ENCODE measurements around the gene NLGN3. TPM values are rescaled to one million over a fixed set of nuclear protein-coding genes. Genes with fewer than 3 reads are reported as not detected.

The NLGN3 gene
- total RNA-seq, 1 experiment from 2014 or later, result 2.1 TPM

- peak; percentile 30 for DNase-seq
- TF ChIP-seq, protein P1, sequence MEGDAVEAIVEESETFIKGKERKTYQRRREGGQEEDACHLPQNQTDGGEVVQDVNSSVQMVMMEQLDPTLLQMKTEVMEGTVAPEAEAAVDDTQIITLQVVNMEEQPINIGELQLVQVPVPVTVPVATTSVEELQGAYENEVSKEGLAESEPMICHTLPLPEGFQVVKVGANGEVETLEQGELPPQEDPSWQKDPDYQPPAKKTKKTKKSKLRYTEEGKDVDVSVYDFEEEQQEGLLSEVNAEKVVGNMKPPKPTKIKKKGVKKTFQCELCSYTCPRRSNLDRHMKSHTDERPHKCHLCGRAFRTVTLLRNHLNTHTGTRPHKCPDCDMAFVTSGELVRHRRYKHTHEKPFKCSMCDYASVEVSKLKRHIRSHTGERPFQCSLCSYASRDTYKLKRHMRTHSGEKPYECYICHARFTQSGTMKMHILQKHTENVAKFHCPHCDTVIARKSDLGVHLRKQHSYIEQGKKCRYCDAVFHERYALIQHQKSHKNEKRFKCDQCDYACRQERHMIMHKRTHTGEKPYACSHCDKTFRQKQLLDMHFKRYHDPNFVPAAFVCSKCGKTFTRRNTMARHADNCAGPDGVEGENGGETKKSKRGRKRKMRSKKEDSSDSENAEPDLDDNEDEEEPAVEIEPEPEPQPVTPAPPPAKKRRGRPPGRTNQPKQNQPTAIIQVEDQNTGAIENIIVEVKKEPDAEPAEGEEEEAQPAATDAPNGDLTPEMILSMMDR (IDR thresholded peaks at IDR 0.05; ENCODE audit: unreplicated experiment), result no peak
- Mint-ChIP-seq H3K27me3 (ENCODE audit: unreplicated experiment) (no peaks in the 10 kb centered on the region), H3K4me1 (ENCODE audit: low read depth, unreplicated experiment) (peaks cover 8% of the 10 kb centered on the region), H3K4me3 (ENCODE audit: low read depth, unreplicated experiment) (no peak overlapping the region), H3K27ac (ENCODE audit: unreplicated experiment) (no peak overlapping the region), H3K36me3 (ENCODE audit: insufficient read depth, unreplicated experiment) (peaks cover 11% of the 10 kb centered on the region), H3K9me3 (ENCODE audit: low read depth, unreplicated experiment) (no peaks in the 10 kb centered on the region)
- intact Hi-C loops (cut with micrococcal nuclease; ENCODE audit: unreplicated experiment), result loop anchor here (2.0 kb wide), 1 partner anchor 30 kb away; no protein-coding TSS in a partner anchor
- no TSS peak for BruUV-seq (replicated peaks)
- CTCF ChIA-PET, result interaction anchor here (0.6 to 1.0 kb wide), 3 partner anchors 32 to 226 kb away, joined by 3 to 4 read pairs (median 3); partner anchors contain the start of gene NONO
These were observed 40.3 kb downstream of the NLGN3 start for GRCh38 chrX:71184803-71185495.

DNA sequence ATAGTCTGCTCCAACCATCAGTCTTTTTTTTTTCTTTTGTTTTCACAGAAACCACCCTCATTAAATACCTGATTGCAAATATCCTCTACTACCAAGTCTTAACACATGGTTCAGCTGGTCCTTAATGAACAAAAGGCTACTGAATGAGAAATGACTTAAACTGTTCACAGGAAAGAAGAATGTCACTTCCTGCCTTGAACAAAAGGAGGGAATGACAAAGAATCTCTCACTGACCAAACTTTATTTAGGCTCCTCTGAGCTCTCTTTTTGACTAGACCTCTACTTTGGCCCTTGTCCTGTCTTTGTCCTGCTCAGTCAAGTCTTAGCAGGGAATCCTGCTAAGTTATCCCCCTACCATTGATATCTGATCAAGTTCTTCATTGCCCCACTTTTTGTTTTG, 46.6 kb downstream of the NLGN3 start:
- Mint-ChIP-seq H3K9me3 (ENCODE audit: low read depth, unreplicated experiment) (no peaks in the 10 kb centered on the region), H3K4me1 (ENCODE audit: low read depth, unreplicated experiment) (peaks cover 6% of the 10 kb centered on the region)

GRCh38 chrX:71195964-71196649, 51.5 kb downstream of the NLGN3 start:
- TF ChIP-seq, protein P1 (IDR thresholded peaks at IDR 0.05; ENCODE audit: unreplicated experiment), result no peak
- Mint-ChIP-seq H3K27ac (ENCODE audit: unreplicated experiment) (no peak overlapping the region), H3K27me3 (ENCODE audit: unreplicated experiment) (no peaks in the 10 kb centered on the region), H3K4me1 (ENCODE audit: low read depth, unreplicated experiment) (peaks cover 24% of the 10 kb centered on the region), H3K9me3 (ENCODE audit: low read depth, unreplicated experiment) (no peaks in the 10 kb centered on the region), H3K36me3 (ENCODE audit: insufficient read depth, unreplicated experiment) (no peaks in the 10 kb centered on the region), H3K4me3 (ENCODE audit: low read depth, unreplicated experiment) (no peak overlapping the region)
- BruUV-seq (replicated peaks), result no TSS peak
- no peak for DNase-seq
- intact Hi-C loops (cut with micrococcal nuclease; ENCODE audit: unreplicated experiment), result no loop called here
- CTCF ChIA-PET, result interaction anchor here (0.6 kb wide), 2 partner anchors 46 to 139 kb away, joined by 3 to 4 read pairs; no protein-coding TSS in a partner anchor

More for the DNA sequence above, 46.6 kb downstream of the NLGN3 start:
- DNase-seq, result no peak
- TF ChIP-seq, protein P1 (IDR thresholded peaks at IDR 0.05; ENCODE audit: unreplicated experiment), result no peak
- Mint-ChIP-seq H3K4me3 (ENCODE audit: low read depth, unreplicated experiment) (no peak overlapping the region), H3K27ac (ENCODE audit: unreplicated experiment) (no peak overlapping the region), H3K27me3 (ENCODE audit: unreplicated experiment) (no peaks in the 10 kb centered on the region), H3K36me3 (ENCODE audit: insufficient read depth, unreplicated experiment) (no peaks in the 10 kb centered on the region)
- intact Hi-C loops (cut with micrococcal nuclease; ENCODE audit: unreplicated experiment), result no loop called here
- CTCF ChIA-PET, result no interaction called here
- BruUV-seq (replicated peaks), result no TSS peak

GRCh38 chrX:71198066-71198465, 53.4 kb downstream of the NLGN3 start:
- TF ChIP-seq, protein P1 (IDR thresholded peaks at IDR 0.05; ENCODE audit: unreplicated experiment), result no peak
- H3K4me3 Mint-ChIP-seq (ENCODE audit: low read depth, unreplicated experiment), result no peak overlapping the region
- H3K27ac Mint-ChIP-seq (ENCODE audit: unreplicated experiment), result no peak overlapping the region
- no peaks in the 10 kb centered on the region for H3K36me3 Mint-ChIP-seq (ENCODE audit: insufficient read depth, unreplicated experiment)
- no peaks in the 10 kb centered on the region for H3K9me3 Mint-ChIP-seq (ENCODE audit: low read depth, unreplicated experiment)
- peaks cover 24% of the 10 kb centered on the region for H3K4me1 Mint-ChIP-seq (ENCODE audit: low read depth, unreplicated experiment)
- no peaks in the 10 kb centered on the region for H3K27me3 Mint-ChIP-seq (ENCODE audit: unreplicated experiment)
- no peak for DNase-seq
- CTCF ChIA-PET, result interaction anchor here (1.1 kb wide), 2 partner anchors 10 to 25 kb away, joined by 3 read pairs; no protein-coding TSS in a partner anchor
- intact Hi-C loops (cut with micrococcal nuclease; ENCODE audit: unreplicated experiment), result no loop called here
- no TSS peak for BruUV-seq (replicated peaks)
